ENCODE data around the gene MAD1L1.

DNA sequence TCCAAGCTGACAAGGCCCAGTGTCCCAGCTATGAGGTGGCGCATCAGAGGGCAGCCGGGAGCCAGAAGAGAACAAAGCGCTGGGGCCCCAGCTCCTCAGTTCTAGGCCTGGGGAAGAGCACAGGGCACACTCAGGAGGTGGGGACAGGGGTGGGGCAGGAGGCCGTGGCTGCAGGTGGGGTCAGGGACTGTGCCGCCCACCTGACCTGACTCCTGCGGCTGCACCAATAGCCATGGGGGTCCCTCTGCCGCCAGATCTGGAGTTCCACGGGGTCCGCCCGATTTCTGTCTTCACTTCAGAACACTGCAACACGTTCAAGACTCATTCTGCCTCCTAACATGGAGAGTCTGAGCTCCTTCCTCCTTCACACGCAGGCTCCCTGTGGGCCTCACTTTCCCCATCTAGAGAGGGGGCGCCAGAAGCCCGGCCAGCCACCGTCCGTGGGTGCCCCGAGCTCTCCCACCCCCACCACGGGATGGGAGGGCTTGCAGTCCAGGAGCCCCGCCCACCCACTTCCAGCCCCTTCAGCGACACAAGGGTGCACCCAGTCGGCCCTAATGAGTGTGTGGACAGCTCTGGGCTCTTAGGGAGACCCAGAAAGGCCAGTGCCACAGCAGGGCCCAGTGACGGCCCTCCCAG lies 278.3 kb downstream of the MAD1L1 start:
- TF ChIP-seq, protein P1, sequence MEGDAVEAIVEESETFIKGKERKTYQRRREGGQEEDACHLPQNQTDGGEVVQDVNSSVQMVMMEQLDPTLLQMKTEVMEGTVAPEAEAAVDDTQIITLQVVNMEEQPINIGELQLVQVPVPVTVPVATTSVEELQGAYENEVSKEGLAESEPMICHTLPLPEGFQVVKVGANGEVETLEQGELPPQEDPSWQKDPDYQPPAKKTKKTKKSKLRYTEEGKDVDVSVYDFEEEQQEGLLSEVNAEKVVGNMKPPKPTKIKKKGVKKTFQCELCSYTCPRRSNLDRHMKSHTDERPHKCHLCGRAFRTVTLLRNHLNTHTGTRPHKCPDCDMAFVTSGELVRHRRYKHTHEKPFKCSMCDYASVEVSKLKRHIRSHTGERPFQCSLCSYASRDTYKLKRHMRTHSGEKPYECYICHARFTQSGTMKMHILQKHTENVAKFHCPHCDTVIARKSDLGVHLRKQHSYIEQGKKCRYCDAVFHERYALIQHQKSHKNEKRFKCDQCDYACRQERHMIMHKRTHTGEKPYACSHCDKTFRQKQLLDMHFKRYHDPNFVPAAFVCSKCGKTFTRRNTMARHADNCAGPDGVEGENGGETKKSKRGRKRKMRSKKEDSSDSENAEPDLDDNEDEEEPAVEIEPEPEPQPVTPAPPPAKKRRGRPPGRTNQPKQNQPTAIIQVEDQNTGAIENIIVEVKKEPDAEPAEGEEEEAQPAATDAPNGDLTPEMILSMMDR (IDR thresholded peaks at IDR 0.05; ENCODE audit: low read depth, low read length, poor library complexity, severe bottlenecking): no peak
- TF ChIP-seq EZH2phosphoT487 (IDR thresholded peaks at IDR 0.05; ENCODE audit: borderline replicate concordance, low read length): no peak
